Neural cell (in vitro differentiated cells): Measurements from ENCODE around the gene DMXL1.

Source experiments
- CTCF ChIP-seq: fragments of 450-650 bp; IDR thresholded peaks from 2 replicates; pipeline ENCODE4 v1.5.1; 2014; ENCODE audit warnings: antibody characterized with exemption, mild to moderate bottlenecking, moderate library complexity; ENCODE audit not compliant: poor library complexity, severe bottlenecking
- EZH2 ChIP-seq: fragments of 200-600, 300-800 bp; shearing (Covaris generic), sonication (generic); IDR thresholded peaks from 2 replicates; pipeline ENCODE4 v1.6.1; 2014; ENCODE audit warnings: antibody characterized with exemption, low read length, borderline replicate concordance, mild to moderate bottlenecking; ENCODE audit not compliant: insufficient read depth, poor library complexity, severe bottlenecking
- MXI1 ChIP-seq: fragments of 450-650 bp; conservative IDR thresholded peaks from 2 replicates; pipeline ENCODE4 v1.6.1; 2014; ENCODE audit warnings: antibody characterized with exemption, mild to moderate bottlenecking; ENCODE audit not compliant: poor library complexity, severe bottlenecking
- POLR2AphosphoS5 ChIP-seq: IDR thresholded peaks from 2 replicates; pipeline ENCODE4 v1.6.1; 2012
- RAD21 ChIP-seq: fragments of 450-650 bp; conservative IDR thresholded peaks from 2 replicates; pipeline ENCODE4 v1.6.1; 2014; ENCODE audit warnings: antibody characterized with exemption, mild to moderate bottlenecking, moderate library complexity
- REST ChIP-seq: IDR thresholded peaks from 2 replicates; pipeline ENCODE4 v1.6.1; 2012; ENCODE audit warnings: borderline replicate concordance
- SMC3 ChIP-seq: fragments of 450-650 bp; conservative IDR thresholded peaks from 2 replicates; pipeline ENCODE4 v1.6.1; 2014; ENCODE audit warnings: antibody characterized with exemption, mild to moderate bottlenecking, moderate library complexity; ENCODE audit not compliant: poor library complexity

DNA sequence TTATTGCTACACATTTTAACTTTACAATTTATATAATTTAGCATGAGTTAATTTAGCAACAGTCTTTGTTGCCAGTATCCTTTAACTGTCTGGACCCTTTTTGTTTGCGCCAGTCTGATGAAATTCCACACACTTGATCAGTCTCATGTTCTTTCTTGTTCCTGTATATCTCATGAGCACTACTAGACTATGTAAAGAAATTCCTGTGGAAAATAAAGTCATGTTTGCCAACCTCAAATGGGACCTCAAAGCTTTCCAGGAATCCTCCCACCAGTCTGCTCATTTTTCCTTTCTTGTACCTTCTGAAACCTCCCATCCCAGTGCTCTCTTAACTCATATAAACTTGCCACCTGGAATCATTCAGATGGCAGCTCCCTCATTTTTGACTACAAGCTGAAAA lies 8.0 kb downstream of the DMXL1 start:
- no peak for TF ChIP-seq CTCF
- TF ChIP-seq EZH2: no peak
- TF ChIP-seq POLR2AphosphoS5: no peak
- TF ChIP-seq REST: no peak
- no peak for TF ChIP-seq RAD21
- no peak for TF ChIP-seq MXI1
- TF ChIP-seq SMC3: no peak
